Endometrium (tissue), 2 donors: ENCODE results near the gene NR3C2.

Source experiments
- FAIRE-seq: peaks from 2 replicates; lab custom pipeline; 2012; peaks lifted over from hg19 to GRCh38; lab: Jason Lieb, UNC
- donor health status: control.
- donor health status: control.

NR3C2 gene

GRCh38 chr4:148051403-148051802 lies 390.8 kb downstream of the NR3C2 start:
- no peak for FAIRE-seq

GRCh38 chr4:148048598-148048997 lies 393.6 kb downstream of the NR3C2 start:
- FAIRE-seq: no peak

- no peak for FAIRE-seq
Observed at GRCh38 chr4:148044912-148045352, 397.3 kb downstream of the NR3C2 start.

GRCh38 chr4:148044089-148044911 lies 397.9 kb downstream of the NR3C2 start:
- FAIRE-seq: no peak

GRCh38 chr4:148041606-148042329 lies 400.4 kb downstream of the NR3C2 start:
- FAIRE-seq: peak; percentile 86

GRCh38 chr4:148034813-148035212 lies 407.4 kb downstream of the NR3C2 start:
- FAIRE-seq: peak; percentile 53

GRCh38 chr4:148030193-148030873 lies 411.9 kb downstream of the NR3C2 start:
- no peak for FAIRE-seq

- FAIRE-seq: no peak
Observed at GRCh38 chr4:148029781-148030180, 412.4 kb downstream of the NR3C2 start.
